GM19324 (cell line): ENCODE measurements around the gene B4GALT5.
"Not testable (repeated sequence)": the region's sequence is repeated elsewhere in the genome, so short reads cannot be mapped to it uniquely, and the experiment has no call there.

Experiments used
- ATAC-seq: cut with Tn5 transposase; IDR thresholded peaks from one replicate; pipeline ENCODE4 v1.9.1; 2021; ENCODE audit warnings: mild to moderate bottlenecking, moderate library complexity; ENCODE audit not compliant: unreplicated experiment, low FRiP score

The B4GALT5 gene, protein sequence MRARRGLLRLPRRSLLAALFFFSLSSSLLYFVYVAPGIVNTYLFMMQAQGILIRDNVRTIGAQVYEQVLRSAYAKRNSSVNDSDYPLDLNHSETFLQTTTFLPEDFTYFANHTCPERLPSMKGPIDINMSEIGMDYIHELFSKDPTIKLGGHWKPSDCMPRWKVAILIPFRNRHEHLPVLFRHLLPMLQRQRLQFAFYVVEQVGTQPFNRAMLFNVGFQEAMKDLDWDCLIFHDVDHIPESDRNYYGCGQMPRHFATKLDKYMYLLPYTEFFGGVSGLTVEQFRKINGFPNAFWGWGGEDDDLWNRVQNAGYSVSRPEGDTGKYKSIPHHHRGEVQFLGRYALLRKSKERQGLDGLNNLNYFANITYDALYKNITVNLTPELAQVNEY

DNA sequence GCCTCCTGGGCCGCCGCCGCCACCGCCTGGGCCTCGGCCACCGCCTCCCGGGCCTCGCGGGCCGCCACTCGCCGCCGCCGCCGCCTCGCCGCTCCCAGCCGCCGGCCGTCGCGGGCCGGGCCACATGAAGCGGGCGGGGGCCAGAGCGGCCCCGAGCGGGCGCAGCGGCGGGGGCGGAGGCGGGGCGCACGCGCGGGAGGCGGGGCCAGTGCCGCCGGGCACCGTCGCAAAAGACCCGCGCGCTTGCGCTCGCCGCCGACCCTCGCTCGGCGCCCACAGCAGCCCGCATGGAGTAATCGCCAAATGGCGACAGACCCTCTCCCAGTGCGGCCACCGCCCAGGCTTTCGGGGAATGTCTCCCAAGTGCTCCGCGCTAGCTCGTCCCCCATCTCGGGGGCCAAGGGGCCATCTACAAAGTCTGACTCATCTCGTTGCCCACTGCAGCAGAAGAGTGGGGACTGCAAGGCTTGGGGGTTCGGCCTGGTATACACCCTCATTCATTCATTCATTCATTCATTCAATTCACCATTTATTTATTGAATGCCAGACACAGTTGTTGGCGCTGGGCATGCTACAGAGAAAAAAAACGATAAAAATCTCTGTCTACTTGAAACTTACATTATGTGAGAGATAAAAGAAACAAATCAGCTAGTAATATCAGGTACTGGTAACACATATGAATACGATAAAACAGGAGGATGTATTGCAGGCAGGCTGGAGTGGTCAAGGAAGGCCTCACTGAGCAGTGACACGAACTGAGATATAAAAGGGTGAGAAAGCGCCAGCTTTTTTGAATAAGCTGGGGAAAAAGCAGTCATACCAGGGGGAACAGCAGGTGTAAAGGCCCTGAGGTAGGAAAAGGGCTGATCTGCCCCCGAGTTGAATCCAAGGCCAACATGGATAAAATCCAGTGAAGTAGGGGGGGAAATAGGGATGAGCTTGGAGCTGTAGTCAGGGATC lies at the start of gene B4GALT5:
Gene B4GALT5, minus strand, starts transcription at position 126 of the 960 bp plus-strand sequence. CDS start 188 bp downstream, outside the sequence.
- ATAC-seq: peak; percentile 83

DNA sequence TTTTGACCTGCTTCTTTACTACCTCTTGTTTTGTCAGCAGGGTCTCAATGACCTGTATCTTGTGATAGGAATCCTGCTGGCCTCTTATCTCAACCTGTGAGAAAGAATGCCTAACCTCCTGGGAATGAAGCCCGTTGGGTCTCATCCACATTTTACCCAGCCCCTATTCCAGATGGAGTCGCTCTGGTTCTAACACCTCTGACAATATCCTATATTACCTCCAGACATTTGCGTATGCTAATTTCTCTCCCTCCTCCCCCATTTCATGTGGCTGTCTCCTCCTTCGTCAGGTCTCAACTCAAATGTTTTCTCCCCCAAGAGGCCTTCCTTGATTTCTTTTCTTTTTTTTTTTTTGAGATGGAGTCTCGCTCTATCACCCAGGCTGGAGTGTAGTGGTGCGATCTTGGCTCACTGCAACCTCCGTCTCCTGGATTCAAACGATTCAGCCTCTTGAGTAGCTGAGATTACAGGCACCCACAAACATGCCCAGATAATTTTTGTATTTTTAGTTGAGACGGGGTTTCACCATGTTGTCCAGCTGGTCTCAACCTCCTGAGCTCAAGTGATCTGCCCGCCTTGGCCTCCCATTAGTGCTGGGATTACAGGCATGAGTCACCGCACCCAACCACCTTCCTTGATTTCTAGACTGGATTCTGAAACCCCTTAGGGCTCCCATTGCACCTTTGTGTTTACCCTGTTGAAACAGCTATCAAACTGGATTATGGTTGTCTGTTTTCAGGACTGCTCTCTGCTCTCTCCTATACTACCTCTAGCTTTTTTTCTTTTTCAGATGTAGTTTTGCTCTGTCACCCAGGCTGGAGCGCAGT lies 49.5 kb upstream of the B4GALT5 start:
- ATAC-seq: no peak

DNA sequence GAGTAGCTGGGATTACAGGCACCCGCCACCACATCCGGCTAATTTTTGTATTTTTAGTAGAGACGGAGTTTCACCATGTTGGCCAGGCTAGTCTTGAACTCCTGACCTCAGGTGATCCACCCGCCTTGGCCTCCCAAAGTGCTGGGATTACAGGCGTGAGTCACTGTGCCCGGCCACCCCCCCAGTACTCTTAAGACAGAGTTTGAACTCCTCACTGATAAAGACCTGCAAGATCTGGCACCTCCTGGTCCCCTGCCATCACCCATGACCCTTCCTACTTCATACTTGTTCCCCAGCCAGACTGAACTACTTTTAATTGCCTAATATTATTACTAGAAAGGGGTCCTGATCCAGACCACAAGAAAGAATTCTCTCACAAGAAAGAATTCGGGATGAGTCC lies 48.2 kb upstream of the B4GALT5 start:
- not testable (repeated sequence) for ATAC-seq

DNA sequence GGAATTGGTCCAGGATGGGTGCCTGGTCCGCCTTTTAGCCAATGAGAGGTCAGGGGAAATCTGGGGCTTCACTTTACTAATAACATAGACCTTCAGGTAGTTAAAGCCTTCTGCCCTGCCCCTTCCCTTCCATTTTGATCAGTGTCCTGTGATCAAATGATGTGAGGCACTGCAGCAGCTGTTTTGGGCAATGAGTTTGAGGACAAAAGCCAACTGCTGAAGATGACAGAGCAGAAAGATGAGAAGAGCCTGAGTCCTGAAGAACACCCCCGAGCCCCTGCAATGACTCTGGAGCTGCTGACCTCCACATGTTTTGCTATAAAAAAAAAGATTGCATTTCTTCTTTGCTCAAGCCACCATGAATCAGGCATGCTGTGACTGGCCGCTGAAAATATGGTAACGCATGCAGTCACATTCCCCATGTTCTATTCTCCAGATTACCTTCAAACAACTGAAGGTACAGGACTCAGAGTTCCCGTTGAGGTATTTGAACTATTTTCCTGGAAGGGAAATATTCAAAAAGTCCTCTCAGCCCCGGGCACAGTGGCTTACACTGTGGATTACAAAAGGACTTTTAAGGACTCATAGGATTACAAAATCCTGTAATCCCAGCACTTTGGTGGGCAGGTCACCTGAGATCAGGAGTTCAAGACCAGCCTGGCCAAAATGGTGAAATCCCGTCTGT lies 45.7 kb upstream of the B4GALT5 start:
- ATAC-seq: no peak

DNA sequence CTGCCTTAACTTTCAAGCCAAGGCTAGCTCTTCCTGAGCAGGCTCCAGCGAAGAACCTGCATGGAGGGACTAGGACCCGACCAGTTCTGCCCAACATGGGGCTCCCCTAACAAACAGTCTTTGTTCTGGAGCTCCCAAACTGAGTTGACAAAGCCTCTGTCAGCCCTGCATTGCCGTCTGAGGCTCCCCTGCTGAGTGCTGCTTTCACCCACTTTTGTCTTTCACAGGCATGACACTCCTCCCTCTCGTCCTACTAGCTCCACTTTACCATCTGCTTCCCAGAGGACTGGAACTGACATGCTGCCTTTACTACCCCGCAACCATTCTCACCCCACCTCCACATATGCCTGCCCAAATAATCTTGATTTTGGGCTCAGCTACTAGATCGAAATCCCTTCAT lies 45.1 kb upstream of the B4GALT5 start:
- ATAC-seq: no peak

DNA sequence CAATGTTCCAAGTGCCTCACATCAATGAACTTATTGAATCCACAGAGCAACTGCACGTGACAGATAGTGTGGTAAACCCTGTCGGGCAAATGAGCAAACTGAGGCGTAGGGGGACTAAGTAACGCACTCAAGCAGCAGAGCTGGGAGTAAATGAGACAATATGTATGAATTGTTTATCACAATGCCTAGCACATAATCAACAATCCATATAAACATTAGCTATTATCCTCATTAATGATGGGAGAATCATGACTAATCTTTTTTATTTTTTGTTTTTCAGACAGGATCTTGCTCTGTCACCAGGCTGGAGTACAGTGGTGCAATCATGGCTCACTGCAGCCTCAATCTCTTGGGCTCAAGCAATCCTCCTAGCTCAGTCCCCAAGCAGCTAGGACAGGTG lies 43.9 kb upstream of the B4GALT5 start:
- ATAC-seq: no peak

DNA sequence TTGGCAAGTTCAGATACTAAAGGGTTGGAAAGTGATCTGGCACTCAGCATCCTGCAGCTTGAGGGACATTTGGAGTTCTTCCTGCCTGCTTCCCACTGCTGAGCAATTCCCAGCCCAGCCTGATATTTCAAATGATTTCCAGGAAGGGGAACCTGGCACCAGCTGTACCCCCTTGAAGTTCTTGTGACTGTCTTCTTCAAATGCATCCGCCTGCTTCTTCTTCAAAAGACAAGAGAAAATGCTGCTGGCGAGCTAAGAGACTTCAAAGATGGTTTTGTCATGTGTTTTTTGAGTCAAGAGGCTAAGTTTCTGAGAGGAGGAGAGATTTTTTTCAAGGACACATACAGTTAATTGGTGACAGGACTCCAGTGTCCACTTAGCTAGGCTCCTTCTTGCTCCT lies 42.6 kb upstream of the B4GALT5 start:
- ATAC-seq: no peak

DNA sequence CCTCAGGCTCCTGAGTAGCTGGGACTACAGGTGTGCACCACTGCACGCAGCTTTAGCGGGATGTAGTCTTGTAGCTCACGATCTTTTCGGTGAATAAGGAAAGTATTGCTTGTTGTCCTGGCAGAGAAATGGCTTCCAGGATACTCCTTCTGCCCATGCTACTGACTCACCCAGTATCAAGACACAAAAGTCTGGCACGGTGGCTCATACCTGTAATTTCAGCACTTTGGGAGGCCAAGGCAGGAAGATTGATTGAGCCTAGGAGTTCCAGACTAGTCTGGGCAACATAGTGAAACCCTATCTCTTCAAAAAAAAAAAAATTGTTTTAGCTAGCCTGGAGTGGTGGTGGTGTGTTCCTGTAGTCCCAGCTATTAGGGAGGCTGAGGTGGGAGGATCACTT lies 40.9 kb upstream of the B4GALT5 start:
- no peak for ATAC-seq

DNA sequence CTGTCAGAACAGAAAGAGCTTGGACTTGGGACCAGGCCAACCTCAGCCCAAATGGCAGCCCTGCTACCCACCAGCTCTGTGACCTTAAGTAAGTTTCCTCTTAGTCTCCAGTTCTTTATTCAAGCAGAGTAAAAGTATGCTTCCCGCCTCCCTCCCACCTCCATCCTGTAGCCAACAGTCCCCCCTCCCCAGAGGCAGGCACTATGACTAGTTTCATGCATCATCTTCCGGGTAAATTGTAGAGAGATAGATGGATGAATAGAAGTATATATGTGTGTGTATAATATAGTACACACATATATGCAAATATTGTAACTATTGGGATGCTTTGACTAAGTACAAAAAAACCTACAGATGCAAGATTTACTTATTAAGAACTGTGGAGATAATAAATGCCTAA lies 39.5 kb upstream of the B4GALT5 start:
- ATAC-seq: no peak

DNA sequence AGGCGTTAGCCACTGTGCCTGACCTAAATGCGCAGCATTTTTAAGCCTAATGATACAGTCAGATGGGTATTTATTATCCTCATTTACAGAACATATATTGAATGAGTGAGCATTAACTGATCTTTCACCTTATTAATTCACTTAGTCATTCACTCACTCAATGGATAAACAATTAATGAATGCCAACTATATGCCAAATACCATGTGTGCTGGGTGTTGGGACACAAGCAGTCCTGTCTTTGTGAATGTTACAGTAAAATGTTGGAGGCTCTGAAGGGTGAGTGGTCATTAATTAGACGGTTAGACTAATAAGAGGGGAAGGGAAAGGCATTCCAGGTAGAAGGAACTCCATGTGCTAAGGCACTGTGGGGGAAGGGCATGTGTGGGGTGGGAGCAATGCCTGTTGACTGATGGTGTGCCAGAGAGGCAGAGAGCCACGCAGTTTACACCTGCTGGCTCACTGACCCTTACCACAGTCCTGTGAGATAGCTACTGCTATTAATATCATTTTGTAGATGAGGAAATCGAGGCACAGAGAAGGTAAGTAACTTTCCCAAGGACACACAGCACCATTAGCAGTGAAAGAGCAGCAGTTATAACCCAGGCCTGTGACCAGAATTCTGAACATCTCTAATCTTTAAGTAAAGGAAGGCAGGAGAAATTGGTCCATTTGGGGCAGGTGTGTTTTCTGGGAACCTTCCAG lies 38.7 kb upstream of the B4GALT5 start:
- no peak for ATAC-seq

DNA sequence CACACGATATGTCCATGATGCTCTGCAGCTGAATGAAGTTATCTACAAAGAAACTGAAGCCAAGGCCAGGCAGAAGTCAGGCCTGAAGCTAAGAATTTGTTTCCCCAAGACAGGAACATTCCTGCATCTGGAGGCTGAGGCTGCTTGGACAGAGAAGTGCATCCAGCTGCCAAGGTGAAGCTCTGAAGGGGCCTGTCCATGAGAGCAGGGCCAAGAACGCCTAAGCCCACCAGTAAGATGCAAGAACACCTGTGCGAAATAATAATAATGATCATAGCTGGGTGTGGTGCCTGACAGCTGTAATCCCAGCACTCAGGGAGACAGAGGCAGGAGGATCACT lies 37.7 kb upstream of the B4GALT5 start:
- ATAC-seq: no peak

DNA sequence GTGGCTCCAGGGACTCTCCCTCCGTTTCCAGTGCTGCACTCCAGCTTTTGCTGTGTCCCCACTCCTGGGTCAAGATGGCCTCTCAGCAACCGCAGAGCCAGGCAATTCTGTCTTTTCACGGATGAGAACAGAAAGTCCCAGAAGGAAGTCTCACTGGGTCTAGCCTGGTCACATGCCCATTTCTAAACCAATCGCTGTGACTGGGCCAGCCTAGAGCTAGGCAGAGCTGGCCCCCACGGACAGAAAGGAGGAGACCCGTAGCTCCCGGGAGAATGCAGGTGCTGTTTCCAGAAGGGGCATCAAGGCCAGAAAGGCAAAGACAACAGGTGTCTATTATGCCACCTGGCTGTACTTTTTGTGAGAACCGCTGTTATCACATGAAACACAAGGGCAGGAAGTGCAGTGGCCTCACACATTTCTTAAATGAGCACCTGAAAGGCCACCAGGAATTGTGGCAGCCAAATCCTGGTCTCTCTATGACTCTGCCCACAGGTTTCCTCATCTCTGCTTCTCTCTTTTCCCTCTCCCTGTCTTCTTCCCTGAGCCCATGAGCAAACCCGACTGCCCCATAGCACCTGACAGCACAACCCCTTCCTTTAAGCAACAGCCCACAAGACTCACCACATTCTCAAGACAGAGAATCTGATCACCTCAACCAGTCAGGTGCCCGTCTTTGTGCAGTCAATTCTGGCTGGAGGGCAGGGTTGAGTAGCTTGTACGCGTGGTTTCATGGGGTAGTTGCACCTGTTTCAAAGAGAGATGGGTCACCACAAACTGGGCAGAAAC lies 37.1 kb upstream of the B4GALT5 start:
- ATAC-seq: peak; percentile 64

DNA sequence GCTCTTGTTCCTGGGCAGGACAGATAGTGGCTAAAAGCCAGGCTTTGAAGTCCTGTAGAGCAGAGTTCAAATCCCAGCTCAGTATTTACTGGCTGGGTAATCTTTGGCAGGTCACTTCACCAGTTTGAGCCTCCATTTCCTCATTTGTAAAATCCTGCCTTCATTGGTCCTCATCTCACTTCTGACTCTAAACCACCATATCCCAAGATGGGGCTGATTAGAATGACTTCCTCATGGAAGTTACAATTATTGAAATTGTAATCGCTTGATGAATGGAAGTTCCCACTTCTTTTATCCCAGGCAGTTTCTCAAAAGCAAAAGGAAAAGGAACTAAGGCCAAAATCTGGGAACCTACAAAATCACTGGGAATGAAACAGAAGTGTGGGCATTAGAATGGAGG lies 35.9 kb upstream of the B4GALT5 start:
- no peak for ATAC-seq

DNA sequence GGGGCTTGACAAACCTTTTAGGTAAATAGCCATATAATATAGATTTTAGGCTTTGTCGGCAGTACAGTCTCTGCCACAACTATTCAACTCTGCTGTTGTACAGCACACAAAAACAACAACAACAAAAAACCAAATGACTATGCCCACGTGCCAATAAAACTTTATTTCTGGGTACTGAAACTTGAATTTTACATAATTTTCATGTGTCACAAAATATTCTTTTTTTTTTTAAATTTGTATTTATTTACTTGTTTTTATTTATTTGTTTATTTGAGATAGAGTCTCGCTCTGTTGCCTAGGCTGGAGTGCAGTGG lies 34.8 kb upstream of the B4GALT5 start:
- no peak for ATAC-seq

DNA sequence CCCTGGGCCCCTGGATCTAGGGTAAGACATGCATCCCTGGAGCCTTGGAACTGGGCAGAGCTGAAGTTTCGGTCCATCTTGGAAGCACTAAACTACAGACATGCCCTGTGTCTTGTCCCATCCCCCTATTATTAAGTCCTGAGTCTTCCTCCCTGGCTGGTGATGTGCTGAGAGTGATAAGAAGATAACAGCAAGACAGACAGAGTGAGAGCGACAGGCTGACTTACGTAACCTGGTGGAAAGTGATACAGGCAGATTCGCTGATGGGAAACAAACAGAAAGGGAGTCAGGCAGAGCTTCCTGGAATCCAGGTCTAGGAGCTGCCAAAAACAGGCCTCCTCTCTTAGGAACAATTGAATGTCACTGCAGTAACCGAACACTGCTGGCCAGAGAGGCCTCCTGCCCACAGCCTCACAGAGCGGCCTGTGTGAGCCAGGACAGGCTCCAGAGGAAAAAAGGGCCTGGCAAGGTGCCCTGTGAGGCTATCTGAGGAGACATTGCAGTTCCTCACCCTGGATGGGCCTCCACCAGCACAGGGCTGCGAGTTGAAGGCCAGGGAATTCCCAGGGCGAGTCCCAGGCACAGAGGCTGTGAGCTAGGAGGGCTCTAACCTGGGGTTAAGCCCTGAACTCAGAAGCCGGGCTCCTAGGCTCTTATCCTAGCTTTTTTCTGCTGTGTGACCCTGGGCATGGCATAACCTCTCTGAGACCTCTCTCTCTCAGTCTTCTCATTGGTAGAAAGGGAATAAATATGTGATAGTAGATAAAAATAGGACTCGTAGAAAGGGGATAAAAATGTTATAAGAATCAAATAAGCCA lies 34.2 kb upstream of the B4GALT5 start:
- ATAC-seq: no peak

DNA sequence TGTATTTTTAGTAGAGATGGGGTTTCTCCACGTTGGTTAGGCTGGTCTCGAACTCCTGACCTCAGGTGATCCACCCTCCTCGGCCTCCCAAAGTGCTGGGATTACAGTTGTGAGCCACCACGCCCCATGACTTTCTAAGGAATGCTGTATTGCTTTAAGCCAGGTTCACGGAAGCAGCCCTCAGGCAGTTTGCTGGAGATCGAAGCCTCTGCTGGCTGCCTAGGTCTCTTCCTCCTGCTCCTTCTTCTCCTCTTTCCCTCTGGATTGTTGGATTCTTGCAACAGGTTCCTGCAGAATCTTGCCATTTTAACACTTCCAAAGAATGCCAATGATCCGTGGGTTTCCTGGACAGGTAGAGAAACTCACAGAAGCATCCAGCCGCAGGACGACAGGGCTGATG lies 29.3 kb upstream of the B4GALT5 start:
- no peak for ATAC-seq

DNA sequence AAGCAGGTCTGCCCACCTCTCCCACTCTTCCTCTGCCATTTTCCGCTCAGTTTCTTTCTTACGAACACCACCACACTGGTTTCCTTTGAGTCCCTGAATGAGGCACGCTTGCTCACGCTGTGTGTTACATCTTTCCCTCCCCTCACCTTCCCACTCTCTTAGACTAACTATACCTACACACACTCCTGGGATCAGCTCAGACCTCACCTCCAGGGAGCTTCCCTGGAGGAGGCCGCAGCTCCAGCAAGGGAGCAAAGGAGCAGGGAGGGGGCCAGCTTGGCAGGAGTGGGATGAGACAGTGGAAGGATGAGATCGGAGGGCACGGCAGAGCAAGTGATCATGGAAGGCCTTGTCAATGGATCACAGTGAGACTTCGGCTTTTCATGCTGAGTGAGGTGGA lies 28.3 kb upstream of the B4GALT5 start:
- no peak for ATAC-seq

DNA sequence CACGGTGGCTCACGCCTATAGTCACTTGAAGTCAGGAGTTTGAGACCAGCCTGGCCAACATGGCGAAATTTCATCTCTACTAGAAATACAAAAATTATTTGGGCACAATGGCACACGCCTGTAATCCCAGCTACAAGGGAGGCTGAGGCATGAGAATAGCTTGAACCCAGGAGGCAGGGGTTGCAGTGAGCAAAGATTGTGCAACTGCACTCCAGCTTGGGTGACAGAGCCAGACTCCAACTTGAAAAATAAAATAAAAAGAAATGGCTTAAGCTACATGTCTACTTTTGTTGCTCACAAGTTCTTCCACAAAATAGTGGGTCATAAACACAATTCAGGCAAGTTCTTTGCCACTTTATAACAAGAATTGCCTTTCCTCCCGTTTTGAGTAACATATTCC lies 27.1 kb upstream of the B4GALT5 start:
- no peak for ATAC-seq
